Endothelial cell of umbilical vein (primary cell): ENCODE measurements around the gene NRP2. TPM values are rescaled to one million over a fixed set of nuclear protein-coding genes. Genes with fewer than 3 reads are reported as not detected.

Experiments used
- BruUV-seq: library from RNA; stranded (reverse); fragments of 400-500 nt; replicated peaks from 2 replicates; lab custom pipeline; 2021; lab: Mats Ljungman, UMichigan
- CTCF ChIA-PET: fragments of 300-600, 350-600 bp; sonication (Branson Sonifier 250); formaldehyde crosslinking; loops from one replicate; lab custom pipeline; 2021; ENCODE audit warnings: antibody characterized with exemption, inconsistent platforms; lab: Charles Lee
- POLR2A ChIA-PET: fragments of 300-600, 350-600 bp; sonication (Branson Sonifier 250); formaldehyde crosslinking; loops from one replicate; lab custom pipeline; 2021; ENCODE audit warnings: antibody characterized with exemption, inconsistent platforms; lab: Charles Lee
- DNase-seq: peaks from one replicate; pipeline ENCODE4 v3.0.0-alpha.2; 2011; ENCODE audit warnings: low read depth, low spot score
- FAIRE-seq: peaks from 2 replicates; lab custom pipeline; 2011; peaks lifted over from hg19 to GRCh38; lab: Jason Lieb, UNC
- H2AFZ ChIP-seq: 2 replicates; pipeline ENCODE4 v1.6.0; 2012; ENCODE audit warnings: low read depth, low read length, control low read depth, inconsistent platforms
- H3K27ac ChIP-seq: 2 replicates; pipeline ENCODE4 v1.5.1; 2011; ENCODE audit warnings: low read depth, mild to moderate bottlenecking, control low read depth, low read length, moderate library complexity; ENCODE audit not compliant: insufficient read depth
- H3K27me3 ChIP-seq, 2 experiments: 2 replicates each; pipeline versions ENCODE4 v1.6.0 to v1.6.1; 2011; ENCODE audit warnings: low read length in 2 of 2, mixed read lengths in 1 of 2; ENCODE audit not compliant: control insufficient read depth in 2 of 2, insufficient read depth in 2 of 2
- H3K36me3 ChIP-seq, 2 experiments: 2 replicates in 1 of 2; 3 replicates in 1 of 2; pipeline ENCODE4 v1.5.1; 2011; ENCODE audit warnings: low read length in 2 of 2, mild to moderate bottlenecking in 1 of 2, moderate library complexity in 1 of 2; ENCODE audit not compliant: control insufficient read depth in 2 of 2, insufficient read depth in 2 of 2; ENCODE audit errors: extremely low read depth in 1 of 2
- H3K4me1 ChIP-seq: 3 replicates; pipeline ENCODE4 v1.5.1; 2011; ENCODE audit warnings: mild to moderate bottlenecking, low read length; ENCODE audit not compliant: control insufficient read depth, insufficient read depth; ENCODE audit errors: extremely low read depth
- H3K4me2 ChIP-seq: 2 replicates; pipeline ENCODE4 v1.6.1; 2011; ENCODE audit warnings: low read length, control low read depth, mixed read lengths; ENCODE audit not compliant: insufficient read depth
- H3K4me3 ChIP-seq, 3 experiments: fragments of 200-600 bp in 1 of 3; sonication (generic), shearing (Covaris generic) in 1 of 3; replicated peaks in 1 of 3; 2 replicates each; pipeline ENCODE4 v1.5.1; 2011 to 2016; ENCODE audit warnings: control low read depth in 3 of 3, low read length in 3 of 3, mild to moderate bottlenecking in 2 of 3, inconsistent platforms in 1 of 3, low read depth in 1 of 3, moderate library complexity in 1 of 3; ENCODE audit not compliant: insufficient read depth in 1 of 3
- H3K79me2 ChIP-seq: 2 replicates; pipeline ENCODE4 v1.6.0; 2012; ENCODE audit warnings: low read length, inconsistent platforms; ENCODE audit not compliant: control insufficient read depth, insufficient read depth
- H3K9ac ChIP-seq: replicated peaks from 2 replicates; pipeline ENCODE3; 2011; ENCODE audit warnings: low read length, control low read depth; ENCODE audit not compliant: insufficient read depth; ENCODE audit errors: extremely low read depth
- H3K9me1 ChIP-seq: replicated peaks from 3 replicates; pipeline ENCODE4 v1.6.0; 2011; ENCODE audit warnings: mild to moderate bottlenecking, low read length; ENCODE audit not compliant: control insufficient read depth, insufficient read depth; ENCODE audit errors: extremely low read depth
- H3K9me3 ChIP-seq: replicated peaks from 2 replicates; pipeline ENCODE4 v1.5.1; 2012; ENCODE audit warnings: low read length, inconsistent platforms; ENCODE audit not compliant: control insufficient read depth, insufficient read depth
- H4K20me1 ChIP-seq: replicated peaks from 2 replicates; pipeline ENCODE3; 2011; ENCODE audit warnings: mild to moderate bottlenecking, low read length; ENCODE audit not compliant: control insufficient read depth, insufficient read depth; ENCODE audit errors: extremely low read depth
- CTCF ChIP-seq, 2 donors: IDR thresholded peaks; 1 replicate in 1 of 2; 2 replicates in 1 of 2; pipeline ENCODE4 v1.5.1; 2011; ENCODE audit warnings: low read length in 2 of 2, mild to moderate bottlenecking in 2 of 2, moderate library complexity in 2 of 2, control low read depth in 1 of 2, inconsistent platforms in 1 of 2, low read depth in 1 of 2; ENCODE audit not compliant: insufficient read depth in 1 of 2; ENCODE audit errors: extremely low read depth in 1 of 2
- EZH2 ChIP-seq: IDR thresholded peaks from 2 replicates; pipeline ENCODE4 v1.6.1; 2012; ENCODE audit warnings: borderline replicate concordance, low read depth, mild to moderate bottlenecking, moderate library complexity, low read length, inconsistent platforms; ENCODE audit not compliant: severe bottlenecking
- FOS ChIP-seq: IDR thresholded peaks from 2 replicates; pipeline ENCODE4 v1.6.1; 2011; ENCODE audit warnings: mild to moderate bottlenecking, low read length, moderate library complexity, borderline replicate concordance; ENCODE audit not compliant: insufficient read depth
- GATA2 ChIP-seq: IDR thresholded peaks from 2 replicates; pipeline ENCODE4 v1.7.0; 2011; ENCODE audit warnings: low read depth, mild to moderate bottlenecking, moderate library complexity, mixed read lengths, low read length; ENCODE audit not compliant: insufficient read length, insufficient read depth
- JUN ChIP-seq: IDR thresholded peaks from 2 replicates; pipeline ENCODE4 v1.6.1; 2011; ENCODE audit warnings: borderline replicate concordance, low read depth; ENCODE audit not compliant: insufficient read length, insufficient read depth
- MAX ChIP-seq: IDR thresholded peaks from 2 replicates; pipeline ENCODE4 v1.6.1; 2011; ENCODE audit not compliant: insufficient read depth, insufficient read length
- MYC ChIP-seq: IDR thresholded peaks from one replicate; pipeline ENCODE4 v1.6.1; 2011; ENCODE audit warnings: mild to moderate bottlenecking, low read depth, low read length
- POLR2A ChIP-seq: IDR thresholded peaks from 2 replicates; pipeline ENCODE4 v1.6.1; 2012; ENCODE audit warnings: low read depth, mild to moderate bottlenecking, control low read depth, low read length
- POLR2AphosphoS5 ChIP-seq: IDR thresholded peaks from 2 replicates; pipeline ENCODE4 v1.6.1; 2012; ENCODE audit warnings: low read depth, mild to moderate bottlenecking, control low read depth, low read length, moderate library complexity; ENCODE audit not compliant: insufficient read depth
- dilution Hi-C: fragments of 300-500 bp; cut with MboI; formaldehyde crosslinking; loops from one replicate; pipeline ENCODE4 v1.15.0; 2019; ENCODE audit warnings: low sequenced_read_pairs; ENCODE audit not compliant: extremely low pct_ligation_motif_present
- intact Hi-C: fragments of 100-400 bp; cut with micrococcal nuclease; formaldehyde crosslinking; loops from one replicate; pipeline ENCODE4 v1.10.0; 2022
- polyA plus RNA-seq, 4 experiments: library from polyadenylated mRNA; depleted of rRNA in 3 of 4; stranded (reverse) in 3 of 4; unstranded in 1 of 4; fragments of >200 nt; gene quantifications; 2 replicates each; pipeline versions ENCODE4 v1.2.1 to v1.2.3, GENCODE V29; 2011 to 2012; ENCODE audit warnings: missing spikeins in 1 of 4
- total RNA-seq: library from RNA; stranded (reverse); gene quantifications from 2 replicates; pipeline ENCODE4 v1.2.3, GENCODE V29; 2021

NRP2 gene
- total and polyA plus RNA-seq, 2 donors (not counting 3 experiments of a cell fraction or from before 2014, with no cell fraction given) = 160 to 240 TPM

- Histone ChIP-seq H3K9me3 (no peaks in the 10 kb centered on the region), H3K9me1 (no peaks in the 10 kb centered on the region), H2AFZ (no peak overlapping the region), H3K79me2 (no peaks in the 10 kb centered on the region), H3K4me3 (no peak overlapping the region), H3K27ac (no peak overlapping the region), H3K4me2 (no peak overlapping the region), H3K4me1 (no peaks in the 10 kb centered on the region), H3K27me3 (no peaks in the 10 kb centered on the region), H3K9ac (no peak overlapping the region), H4K20me1 (no peaks in the 10 kb centered on the region), H3K36me3 (peaks cover 38 to 80% of the 10 kb centered on the region in 2 experiments)
- intact Hi-C loops = no loop called here
- no peak for DNase-seq
- POLR2A ChIA-PET = no interaction called here
- no TSS peak for BruUV-seq
- dilution Hi-C loops = no loop called here
- CTCF ChIA-PET = no interaction called here
- no peak for TF ChIP-seq MAX
- no peak for TF ChIP-seq JUN
- no peak for TF ChIP-seq POLR2A
- no peak for TF ChIP-seq GATA2
- no peak for TF ChIP-seq POLR2AphosphoS5
- TF ChIP-seq FOS = no peak
- TF ChIP-seq MYC = no peak
- no peak for TF ChIP-seq CTCF (IDR thresholded peaks at IDR 0.05; ENCODE audit: extremely low read depth in 1 of 2, insufficient read depth in 1 of 2, low read depth in 1 of 2, low read length in 2 of 2)
- no peak for TF ChIP-seq EZH2
- peak; percentile 28 for FAIRE-seq
Observed at GRCh38 chr2:205744074-205744591, 61.8 kb downstream of the NRP2 start.
